KG1 (cell line): ENCODE measurements around the gene TUBGCP6.

Experiments
- DNase-seq: peaks from one replicate; lab custom pipeline; 2025; lab: John Stamatoyannopoulos, UW

The TUBGCP6 gene

DNA sequence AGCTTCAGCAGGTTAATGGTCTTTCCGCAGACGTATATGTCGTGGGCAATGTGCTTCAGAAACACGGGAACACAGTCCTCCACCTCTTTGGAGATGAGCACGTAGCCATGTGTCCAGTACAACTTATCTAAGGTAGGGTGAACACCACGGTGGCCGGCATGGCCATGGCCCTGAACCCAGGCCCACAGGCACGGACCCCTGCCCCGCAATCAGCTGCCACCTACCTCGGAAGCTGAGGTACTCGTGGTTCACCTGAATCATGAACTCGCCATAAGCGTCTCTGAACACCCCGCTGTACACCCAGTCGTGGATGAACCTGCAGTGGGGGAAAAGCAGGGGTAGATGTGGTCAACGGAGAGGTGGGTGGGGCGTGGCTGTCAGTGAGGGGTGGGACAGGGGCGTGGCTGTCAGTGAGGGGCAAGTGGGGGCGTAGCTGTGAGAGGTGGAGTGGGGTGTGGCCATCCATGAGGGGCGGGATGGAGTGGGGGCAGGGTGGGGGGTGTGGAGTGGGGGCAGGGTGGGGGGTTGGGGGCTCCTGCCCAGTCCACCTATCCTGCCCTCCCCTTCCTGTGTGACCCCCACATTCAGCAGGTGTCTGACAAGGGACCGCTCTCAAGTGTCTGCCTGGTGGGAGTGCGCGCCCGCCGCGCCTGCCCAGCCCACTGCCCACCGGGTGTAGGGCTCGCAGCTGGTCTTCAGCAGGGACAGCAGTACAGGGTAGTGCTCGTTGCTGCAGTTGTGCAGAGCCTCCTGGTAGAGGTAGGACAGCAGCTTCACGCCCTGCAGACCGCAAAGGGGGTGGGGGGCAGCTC, 18.6 kb downstream of the TUBGCP6 start:
- DNase-seq, result no peak

DNA sequence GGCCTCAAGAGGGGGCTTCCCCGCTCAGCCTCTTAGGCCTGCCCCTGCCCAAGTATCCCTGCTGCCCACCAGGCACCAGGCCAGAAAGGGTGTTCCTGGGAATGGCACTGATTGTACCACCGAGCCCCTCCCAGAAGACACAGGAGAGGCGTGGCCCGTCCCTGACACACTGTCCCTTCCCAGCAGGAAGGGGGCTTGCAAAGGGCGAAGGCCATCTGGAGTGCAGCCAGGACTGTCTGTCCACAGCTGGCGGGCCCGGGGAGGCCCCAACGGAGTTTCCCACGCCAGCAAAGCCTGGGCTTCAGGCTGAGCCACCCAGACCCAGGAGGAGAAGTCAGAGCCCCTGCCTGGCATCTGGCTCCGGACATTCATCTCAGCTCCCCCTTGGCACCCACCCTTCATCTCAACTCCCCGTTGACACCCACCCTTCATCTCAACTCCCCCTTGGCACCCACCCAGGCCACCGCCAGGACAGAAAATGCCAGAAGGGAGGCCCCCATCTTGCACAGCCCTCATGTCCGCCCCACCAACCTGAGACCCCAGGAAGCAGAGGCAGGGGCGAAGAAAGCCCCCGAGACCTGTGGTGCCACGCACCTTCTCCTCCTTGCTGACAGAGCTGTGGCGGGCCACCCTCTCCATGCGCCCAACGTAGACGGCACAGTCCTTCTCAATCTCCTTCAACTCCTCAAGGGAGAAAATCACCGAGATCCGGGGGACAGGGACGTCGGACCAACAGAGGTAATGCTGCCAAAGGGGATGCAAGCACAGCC, 19.4 kb downstream of the TUBGCP6 start:
- DNase-seq, result no peak

DNA sequence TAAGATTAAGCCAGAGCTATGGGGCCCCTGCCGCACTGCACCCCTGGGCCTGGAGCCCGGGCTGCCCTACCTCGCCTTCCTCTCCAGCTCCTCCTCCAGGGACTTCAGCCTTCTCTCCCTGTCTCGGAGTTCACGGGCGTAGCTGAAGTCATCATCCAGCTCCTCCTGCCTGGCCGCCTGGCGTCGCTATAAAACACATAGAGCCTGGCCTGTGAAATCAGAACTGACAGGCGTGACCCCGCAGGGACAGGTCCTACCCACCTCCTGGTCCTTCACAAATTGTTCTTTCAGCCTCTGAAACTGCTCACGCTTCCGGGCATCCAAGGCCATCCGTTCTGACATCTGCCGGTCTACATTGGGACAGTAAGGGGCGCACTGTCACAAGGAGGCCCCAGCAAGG, 20.8 kb downstream of the TUBGCP6 start:
- no peak for DNase-seq

DNA sequence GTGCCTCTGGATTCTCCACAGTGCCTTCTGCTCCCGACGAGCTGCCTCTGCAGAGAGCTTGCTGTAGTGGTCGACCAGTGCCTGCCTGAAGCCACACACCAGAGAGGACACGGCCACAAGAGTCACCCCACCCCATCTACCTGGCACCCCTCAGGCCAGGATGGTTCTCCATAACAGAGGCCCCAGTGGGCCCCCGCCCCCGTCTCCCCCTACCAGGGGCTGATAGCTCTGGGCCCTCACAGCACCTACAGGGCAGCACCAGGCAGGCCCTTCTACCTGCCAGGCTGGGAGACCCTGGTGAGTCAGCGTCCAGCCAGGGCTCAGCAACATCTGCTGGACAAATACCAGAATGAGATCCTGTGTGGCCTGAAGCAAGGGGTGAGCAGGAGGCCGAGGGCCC, 22.3 kb downstream of the TUBGCP6 start:
- no peak for DNase-seq

DNA sequence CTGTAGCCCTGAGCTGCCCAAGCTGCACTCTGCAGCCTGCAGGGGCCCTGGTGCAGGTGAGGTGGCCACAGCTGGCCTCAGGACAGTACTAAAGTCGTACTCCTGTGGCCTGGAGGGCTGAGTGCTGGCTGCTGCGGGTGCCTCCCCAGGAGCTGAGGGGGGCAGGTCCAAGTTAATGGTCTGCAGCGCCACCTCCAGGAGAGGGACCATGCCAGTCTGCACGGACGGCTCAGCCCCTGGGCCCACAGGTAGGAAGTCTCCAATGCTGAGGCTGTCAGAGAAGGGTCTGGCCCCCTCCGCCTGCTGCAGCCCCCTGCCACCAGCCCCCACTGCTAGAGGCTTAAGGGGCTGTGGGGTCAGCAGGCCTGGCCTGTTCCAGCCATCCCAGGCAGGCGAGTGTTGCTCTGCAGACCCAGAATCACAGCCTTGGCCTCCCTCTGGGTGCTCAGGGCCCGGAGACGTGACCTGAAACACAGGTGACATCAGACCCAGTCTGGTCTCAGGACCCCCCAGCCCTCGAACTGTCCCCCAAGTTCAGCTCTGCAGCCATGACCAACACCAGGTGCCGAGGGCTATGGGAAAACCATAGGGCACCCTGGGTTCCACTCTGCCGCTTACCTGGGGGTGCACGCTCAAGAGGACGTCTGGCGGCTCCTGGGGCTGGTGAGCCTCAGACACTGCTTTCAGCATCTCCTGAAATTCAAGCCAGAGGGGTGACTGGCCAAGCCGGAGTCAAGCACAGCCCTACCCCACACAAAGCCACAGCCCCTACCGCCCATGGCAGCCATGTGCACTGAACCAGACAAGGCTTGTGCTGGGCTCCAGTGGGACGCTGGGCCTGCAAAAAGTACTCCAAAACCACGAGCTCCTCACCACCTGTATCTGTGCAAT, 23.2 kb downstream of the TUBGCP6 start:
- no peak for DNase-seq

DNA sequence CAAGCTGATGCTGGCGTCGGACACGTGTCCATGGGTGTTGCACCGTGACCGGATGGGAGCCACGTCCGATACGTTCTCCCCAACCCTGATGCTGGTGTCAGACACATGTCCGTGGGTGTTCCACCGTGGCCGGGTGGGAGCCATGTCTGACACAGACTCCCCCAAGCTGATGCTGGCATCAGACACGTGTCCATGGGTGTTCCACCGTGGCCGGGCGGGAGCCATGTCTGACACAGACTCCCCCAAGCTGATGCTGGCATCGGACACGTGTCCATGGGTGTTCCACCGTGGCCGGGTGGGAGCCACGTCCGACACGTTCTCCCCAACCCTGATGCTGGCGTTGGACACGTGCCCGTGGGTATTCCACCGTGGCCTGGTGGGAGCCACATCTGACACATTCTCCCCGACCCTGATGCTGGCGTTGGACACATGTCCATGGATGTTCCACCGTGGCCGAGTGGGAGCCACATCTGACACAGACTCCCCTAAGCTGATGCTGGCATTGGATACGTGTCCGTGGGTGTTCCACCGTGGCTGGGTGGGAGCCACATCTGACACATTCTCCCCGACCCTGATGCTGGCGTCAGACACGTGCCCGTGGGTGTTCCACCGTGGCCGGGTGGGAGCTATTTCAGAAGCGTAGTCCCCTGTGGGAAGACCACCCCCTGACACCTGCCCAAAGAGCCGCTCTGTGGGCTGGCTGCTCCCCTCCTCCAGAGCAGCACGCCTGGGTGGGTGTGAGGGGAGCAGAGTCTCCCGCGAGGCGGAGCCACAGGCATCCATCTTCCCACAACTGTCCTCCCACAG, 24.0 kb downstream of the TUBGCP6 start:
- DNase-seq, result no peak

DNA sequence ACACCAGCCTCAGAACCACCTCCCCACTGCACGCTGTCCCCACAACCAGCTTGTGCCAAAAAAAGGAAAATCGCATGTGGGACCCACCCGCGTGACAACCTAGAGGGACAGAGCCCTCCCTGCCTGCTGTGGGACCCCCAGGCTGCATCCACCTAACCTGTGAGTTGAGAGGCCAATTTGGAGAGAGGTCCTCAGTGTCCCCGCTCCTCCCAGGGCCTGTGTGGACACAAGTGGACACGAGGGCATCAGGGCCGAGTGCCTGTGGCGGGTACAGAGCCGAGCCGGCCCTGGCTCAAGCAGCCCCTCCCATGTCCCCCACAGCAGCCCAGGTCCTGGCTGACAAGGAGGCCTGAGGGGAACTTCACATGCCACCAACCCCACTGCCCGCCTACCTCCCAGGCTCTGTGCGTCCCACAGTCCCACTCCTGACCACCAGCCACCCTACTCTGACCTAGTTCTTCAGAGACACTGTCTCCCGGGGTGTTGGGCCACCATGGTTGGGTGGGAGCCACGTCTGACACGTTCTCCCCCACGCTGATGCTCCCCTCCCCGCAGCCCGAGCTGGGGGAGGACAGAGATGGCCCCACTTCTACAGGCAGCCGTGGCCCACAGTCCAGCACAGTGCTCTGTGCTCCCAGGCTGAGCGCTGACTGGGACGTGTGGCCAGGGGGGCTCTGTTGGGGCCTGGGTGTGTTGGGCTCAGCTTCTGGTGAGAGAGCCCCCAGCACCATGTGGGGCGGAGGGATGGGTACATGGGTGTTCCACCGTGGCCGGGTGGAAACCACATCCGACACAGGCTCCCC, 24.8 kb downstream of the TUBGCP6 start:
- DNase-seq, result no peak

DNA sequence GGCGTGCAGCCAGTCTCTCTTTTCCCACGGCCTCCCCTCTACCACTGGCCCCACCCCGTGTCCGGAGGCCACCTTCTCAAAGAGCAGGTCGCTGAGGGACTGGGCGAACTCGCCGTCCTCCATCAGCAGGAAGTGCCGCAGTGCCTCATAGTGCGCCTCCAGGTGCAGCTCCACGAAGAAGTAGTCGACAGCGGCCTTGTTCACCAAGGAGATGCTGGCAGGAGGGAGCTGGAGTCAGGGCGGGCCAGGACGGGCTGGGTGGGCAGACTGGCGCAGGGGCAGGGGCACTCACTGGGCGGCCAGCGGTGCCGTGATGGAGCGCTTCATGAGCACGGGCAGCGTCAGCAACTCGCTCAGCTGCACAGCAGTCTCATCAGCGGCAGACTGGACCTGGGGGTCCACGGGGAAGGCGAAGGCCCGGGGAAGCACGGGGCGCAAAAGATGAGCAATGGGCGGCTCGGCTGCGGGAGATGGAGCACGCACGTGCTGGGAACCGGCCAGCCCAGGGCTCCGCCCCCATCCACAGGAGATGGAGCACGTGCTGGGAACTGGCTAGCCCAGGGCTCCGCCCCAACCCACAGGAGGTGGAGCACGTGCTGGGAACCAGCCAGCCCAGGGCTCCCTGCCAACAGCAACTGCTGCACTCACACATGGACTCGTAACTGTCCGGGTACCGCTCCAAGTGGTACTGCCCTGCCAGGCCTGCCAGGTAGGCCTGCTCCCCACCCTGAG, 25.7 kb downstream of the TUBGCP6 start:
- no peak for DNase-seq

DNA sequence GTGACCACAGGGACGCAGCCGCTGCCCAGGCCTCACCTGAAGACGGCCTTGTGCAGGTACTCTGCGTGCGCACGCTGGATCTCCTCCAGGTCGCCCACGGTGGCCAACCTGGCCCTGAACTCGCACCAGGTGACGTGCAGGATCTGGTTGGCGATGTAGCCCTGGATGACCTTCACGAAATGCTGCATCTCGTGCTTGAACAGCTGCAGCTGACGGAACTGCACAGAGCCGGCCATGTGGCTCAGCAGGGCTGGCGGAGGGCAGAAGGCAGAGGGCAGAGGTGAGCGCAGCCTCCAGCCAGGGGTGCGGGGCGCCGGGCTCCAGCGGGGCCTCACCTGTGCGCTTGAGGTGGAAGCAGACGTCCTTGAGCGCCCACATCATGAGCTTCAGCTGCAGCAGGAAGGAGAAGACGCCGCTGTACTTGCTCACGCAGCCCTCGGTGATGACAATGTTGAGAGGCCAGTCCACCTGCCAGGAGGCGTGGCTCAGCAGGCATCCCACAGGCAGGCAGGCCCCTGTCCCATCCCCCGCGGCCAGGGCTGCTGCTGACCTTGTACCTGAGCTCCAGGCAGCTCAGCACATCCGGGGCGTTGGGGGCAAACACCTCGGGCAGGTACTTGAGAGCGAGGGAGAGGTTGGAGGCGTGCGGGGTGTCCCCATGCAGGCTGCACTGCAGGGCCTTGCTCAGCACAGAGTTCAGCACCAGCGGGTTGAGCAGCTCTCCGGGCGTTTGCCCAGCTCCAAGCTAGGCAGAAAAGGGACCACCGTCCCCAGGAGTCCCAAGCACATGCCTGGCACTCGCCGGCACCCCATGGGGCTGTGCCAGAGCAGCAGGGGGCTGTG, 26.4 kb downstream of the TUBGCP6 start:
- no peak for DNase-seq

DNA sequence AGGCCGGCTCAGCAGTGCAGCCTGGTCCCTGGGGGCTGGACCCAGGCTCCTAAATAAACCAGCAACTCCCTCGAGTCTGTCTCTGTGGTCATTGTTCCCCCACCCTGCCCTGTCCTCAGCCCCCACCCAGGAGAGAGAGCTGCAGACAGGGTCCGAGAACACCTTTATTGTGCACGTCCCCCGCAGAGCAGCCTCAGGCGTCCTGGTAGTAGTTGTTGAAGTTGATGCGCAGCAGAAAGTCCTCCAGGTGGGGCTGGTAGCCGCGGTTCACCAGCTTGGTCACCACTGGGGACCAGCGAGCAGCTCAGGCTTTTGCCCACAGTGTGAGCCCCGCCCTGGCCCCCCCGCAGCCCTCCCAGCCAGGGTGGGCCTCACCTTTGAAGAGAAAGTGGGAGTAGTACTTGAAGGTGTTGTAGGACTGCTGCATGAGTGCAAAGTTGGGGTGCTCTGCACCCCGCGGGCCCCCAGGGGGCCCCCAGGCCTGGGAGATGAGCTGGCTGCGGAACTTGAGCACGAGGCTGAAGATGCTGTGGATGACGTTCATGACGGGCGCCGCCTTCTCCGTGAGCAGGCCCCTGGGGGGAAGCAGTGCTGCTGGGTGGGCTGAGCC, 27.2 kb downstream of the TUBGCP6 start:
- no peak for DNase-seq

DNA sequence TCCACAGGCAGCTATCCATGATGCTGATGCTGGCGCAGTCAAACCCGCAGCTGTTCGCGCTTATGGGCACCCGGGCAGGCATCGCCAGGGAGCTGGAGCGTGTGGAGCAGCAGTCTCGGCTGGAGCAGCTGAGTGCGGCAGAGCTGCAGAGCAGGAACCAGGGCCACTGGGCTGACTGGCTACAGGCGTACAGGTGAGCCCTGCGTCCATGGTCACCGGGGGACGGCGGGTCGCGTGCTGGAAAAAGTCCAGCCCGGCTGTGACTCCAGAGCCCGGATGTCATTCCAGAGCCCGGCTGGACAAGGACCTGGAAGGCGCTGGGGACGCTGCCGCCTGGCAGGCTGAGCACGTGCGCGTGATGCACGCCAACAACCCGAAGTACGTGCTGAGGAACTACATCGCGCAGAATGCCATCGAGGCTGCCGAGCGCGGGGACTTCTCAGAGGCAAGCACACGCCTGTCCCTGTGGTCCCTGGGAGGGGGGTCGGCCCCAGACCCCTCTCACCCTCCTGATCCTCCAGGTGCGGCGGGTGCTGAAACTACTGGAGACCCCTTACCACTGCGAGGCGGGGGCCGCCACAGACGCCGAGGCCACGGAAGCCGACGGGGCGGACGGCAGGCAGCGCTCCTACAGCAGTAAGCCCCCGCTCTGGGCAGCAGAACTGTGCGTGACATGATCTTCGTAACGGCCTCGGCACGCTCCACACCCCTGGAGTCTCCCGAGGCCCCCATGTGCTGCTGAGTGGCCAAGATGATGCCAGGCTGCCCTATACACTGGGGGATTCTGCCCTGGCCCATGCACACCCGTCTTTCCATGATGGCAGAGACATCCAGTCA, 27.9 kb downstream of the TUBGCP6 start:
- no peak for DNase-seq

DNA sequence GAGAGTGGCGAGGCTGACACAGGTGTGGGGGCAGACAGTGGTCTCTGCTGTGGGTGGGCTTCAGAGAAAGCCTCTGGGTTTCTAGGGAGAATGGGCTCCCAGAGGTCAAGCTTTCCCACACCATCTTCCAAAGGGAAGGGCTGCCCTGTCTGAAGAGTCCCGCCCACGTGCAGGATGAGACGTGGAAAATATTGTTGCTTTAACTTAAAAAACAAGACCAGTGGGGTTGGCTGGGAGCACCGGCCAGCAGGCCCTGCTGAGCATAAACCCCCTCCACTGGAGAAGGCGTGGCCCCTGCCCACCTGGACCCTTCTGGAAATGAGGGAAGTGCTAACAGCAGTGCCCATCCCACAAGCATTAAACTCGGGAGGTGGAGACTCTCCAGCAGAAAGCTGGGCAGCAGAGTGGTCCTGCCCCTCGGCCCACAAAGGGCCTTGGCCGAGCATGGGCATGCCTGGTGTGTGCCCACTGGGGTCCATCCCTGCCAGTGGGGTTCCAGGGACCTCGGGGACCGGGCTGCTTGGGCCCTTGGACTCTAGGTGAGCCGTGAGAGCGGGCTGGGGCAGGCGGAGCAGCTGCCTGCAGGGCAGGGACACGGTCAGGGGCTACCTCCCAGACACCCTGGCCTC, 28.7 kb downstream of the TUBGCP6 start:
- no peak for DNase-seq

DNA sequence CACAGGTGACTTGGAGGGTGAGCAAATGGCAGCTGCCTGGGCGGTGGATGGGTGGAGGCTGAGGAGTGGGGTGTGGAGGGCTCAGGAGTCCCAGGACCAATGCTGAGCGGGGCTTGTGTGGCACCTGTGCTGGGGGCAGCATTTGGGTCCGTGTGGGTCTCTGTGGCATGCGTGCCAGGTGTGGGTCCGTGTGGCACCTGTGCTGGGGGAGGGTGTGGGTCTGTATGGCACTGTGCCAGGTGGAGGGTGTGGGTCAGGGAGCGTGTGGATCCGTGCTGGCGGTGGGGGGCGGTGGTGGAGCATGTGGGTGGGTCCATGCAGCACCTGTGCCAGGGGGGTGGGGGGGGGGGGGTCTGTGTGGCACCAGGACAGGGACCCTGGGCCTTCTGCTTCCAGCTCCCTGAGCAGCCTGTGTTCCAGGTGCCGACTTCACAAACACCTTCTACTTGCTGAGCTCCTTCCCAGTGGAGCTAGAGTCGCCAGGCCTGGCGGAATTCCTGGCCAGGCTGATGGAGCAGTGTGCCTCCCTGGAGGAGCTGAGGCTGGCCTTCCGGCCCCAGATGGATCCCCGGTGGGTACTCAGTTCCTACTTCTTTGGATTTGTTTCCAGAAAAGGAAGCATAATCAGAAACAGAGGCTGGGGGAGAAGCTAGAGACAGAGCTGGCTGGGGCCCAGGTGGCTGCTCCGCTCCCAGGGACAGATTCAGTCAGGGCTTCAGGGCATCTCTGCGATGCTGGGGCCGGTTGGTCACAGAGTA, 29.3 kb downstream of the TUBGCP6 start:
- no peak for DNase-seq

DNA sequence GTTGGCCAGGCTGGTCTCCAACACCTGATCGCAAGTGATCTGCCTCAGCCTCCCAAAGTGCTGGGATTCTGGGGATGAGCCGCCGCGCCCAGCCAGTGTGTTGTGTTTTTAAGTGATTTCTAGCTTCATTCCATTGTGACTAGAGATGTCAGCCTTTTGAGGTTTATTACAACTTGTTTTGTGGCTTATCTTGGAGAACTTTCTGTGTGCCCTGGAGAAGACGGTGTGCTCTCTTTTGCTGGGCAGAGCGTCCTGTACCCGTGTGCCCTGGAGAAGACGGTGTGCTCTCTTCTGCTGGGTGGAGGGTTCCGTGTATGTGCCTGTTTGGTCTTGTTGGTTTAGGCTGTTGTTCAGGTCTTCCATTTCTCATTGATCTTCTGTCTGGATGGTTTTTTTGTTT, 31.6 kb downstream of the TUBGCP6 start:
- DNase-seq, result no peak

DNA sequence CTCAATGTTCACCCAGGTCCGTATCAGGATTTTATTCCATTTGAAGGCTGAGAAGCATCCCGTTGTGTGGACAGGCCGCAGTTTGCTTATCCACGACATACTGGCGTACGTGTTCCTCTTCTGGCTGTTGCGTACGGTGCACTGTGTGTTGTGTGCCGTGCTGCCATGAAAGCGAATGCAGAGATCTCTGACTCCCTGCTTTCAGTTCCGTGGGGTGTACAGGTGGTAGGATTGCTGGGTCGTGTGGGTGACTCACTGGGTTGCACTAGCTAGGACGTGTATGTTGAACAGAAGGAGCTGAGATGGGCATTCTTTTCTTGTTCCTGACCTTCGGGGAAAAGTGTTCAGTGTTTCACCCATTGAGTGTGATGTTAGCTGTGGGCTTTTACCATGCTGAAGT, 33.7 kb downstream of the TUBGCP6 start:
- DNase-seq, result no peak

DNA sequence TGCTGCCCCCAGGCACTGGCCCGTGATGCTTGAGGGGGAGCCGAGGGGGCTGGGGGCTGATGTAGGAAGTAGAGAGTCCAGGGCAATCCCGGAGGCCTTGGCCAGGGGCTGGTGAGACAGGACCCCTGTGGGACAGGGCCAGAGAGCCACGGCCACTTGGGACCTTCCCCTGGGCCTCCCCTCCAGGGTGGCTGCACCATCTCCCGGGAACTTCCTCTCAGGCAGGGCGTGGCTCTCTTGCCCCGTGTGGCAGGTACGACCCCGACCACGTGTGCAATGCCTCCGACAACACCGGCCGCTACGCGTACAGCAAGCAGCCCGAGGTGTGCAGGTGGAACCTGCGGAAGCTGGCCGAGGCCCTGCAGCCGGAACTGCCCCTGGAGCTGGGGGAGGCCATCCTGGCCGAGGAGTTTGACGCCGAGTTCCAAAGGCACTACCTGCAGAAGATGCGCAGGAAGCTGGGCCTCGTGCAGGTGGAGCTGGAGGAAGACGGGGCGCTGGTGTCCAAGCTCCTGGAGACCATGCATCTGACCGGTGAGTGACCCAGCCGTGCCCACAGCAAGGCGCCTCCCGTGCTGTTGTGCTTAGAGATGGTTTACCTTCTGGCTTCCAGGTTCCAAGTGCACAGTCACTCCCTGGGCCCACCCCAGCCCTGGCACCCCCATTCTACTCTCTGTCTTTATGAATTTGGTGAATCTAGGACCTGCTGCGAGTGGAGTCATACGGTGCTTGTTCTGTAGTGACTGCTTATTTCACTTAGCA, 34.3 kb downstream of the TUBGCP6 start:
- DNase-seq, result no peak
